Measurements from ENCODE around the gene ZBTB11. TPM values are rescaled to one million over a fixed set of nuclear protein-coding genes. Genes with fewer than 3 reads are reported as not detected.

The ZBTB11 gene
- total and polyA plus RNA-seq, 10 of the 15 experiments (the other 5 are each of a cell fraction or from before 2014, with no cell fraction given) = 3.5 to 25.7 (median 18.0) TPM

DNA sequence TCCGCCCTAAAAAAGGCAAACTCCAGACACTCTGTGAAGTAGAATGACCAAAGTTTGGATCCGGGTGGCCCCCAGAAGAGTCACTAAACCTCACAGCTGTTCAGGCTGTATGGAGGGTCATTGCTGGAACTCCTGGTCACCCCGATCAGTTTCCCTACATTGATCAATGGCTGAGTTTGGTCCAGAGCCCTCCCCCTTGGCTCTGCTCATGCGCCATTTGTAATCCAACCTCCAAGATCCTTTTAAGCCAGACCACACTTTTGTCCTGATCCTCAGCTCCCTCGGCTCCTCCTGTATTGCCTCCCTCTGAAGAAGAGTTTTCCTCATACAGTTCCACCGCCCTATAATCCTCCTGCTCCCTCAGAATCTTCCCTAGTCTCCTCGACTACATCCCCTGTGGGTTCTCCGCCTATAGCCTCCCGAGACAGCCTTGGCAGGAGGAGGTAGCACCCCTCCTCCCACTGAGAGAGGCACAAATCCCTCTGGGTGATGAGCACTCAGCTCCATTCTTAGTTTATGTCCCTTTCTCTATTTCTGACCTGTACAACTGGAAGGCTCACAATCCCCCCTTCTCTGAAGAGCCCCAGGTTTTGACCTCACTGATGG, 42.2 kb downstream of the ZBTB11 start:
- no TSS peak for BruUV-seq (replicated peaks)
- POLR2A ChIA-PET = no interaction called here
- Histone ChIP-seq H3K4me2 (ENCODE audit: control insufficient read depth, insufficient read depth) (no peak overlapping the region), H3K79me2 (ENCODE audit: control insufficient read depth, insufficient read depth, low read length) (no peaks in the 10 kb centered on the region), H4K20me1 (ENCODE audit: control insufficient read depth, insufficient read depth) (no peaks in the 10 kb centered on the region), H3K36me3 (ENCODE audit: control insufficient read depth in 2 of 2, insufficient read depth in 2 of 2, low read length in 1 of 2) (no peaks in the 10 kb centered on the region), H3K4me3 (no peak overlapping the region), H3K27me3 (replicated peaks in 1 of 2; ENCODE audit: control insufficient read depth in 2 of 2, insufficient read depth in 2 of 2, low read length in 1 of 2) (no peaks in the 10 kb centered on the region; a peak in 1 of 4 replicates), H3K9me3 (replicated peaks; ENCODE audit: control insufficient read depth, insufficient read depth, low read length) (no peaks in the 10 kb centered on the region), H3K4me1 (ENCODE audit: control insufficient read depth, insufficient read depth, low read length) (no peaks in the 10 kb centered on the region; the same call in 1 of the 2 replicates), H3K9ac (ENCODE audit: control insufficient read depth, insufficient read depth, low read length) (no peak overlapping the region), H3K27ac (ENCODE audit: control insufficient read depth, insufficient read depth) (no peak overlapping the region), H2AFZ (ENCODE audit: control insufficient read depth, low read depth, low read length) (no peak overlapping the region)
- SMC1A ChIA-PET (ENCODE audit: uncharacterized antibody, unreplicated experiment) = interaction anchor here (0.8 to 1.1 kb wide), 2 partner anchors 8 to 61 kb away, joined by 3 read pairs; partner anchors contain the start of gene PCNP
- 51% methylated on average over 9 of the region's 9 CpGs for WGBS (ENCODE audit: insufficient coverage, insufficient replicate concordance, low lambda C conversion rate, missing lambda C conversion rate)
- CTCF ChIA-PET = interaction anchor here (0.9 kb wide), 1 partner anchor 14 kb away, joined by 4 read pairs; no protein-coding TSS in a partner anchor
- DNase-seq (ENCODE audit: low read depth, low spot score) (no peak), ATAC-seq (no peak), FAIRE-seq (no peak)
- intact Hi-C loops (cut with micrococcal nuclease; ENCODE audit: unreplicated experiment) = no loop called here
- in situ Hi-C loops (cut with MboI) = loop anchor here (5.0 kb wide), 1 partner anchor 562 kb away; no protein-coding TSS in a partner anchor
- RAD21 ChIA-PET (ENCODE audit: unreplicated experiment) = interaction anchor here (1.3 kb wide), 1 partner anchor 61 kb away, joined by 3 read pairs; the partner anchor contains the start of gene PCNP
- no peak for TF ChIP-seq STAT1 (conservative IDR thresholded peaks at IDR 0.05)
- no peak for TF ChIP-seq BMI1 (IDR thresholded peaks at IDR 0.05; ENCODE audit: borderline replicate concordance)
- no peak for TF ChIP-seq HDAC2 (IDR thresholded peaks at IDR 0.05)
- TF ChIP-seq SUPT20H (IDR thresholded peaks at IDR 0.05; ENCODE audit: borderline replicate concordance, control insufficient read depth, low read depth, low read length) = no peak
- TF ChIP-seq PML (IDR thresholded peaks at IDR 0.05; ENCODE audit: low read length) = no peak
- TF ChIP-seq PAX8 (IDR thresholded peaks at IDR 0.05) = no peak
- no peak for TF ChIP-seq SMAD1 (IDR thresholded peaks at IDR 0.05; ENCODE audit: low read depth, partially characterized antibody)
- TF ChIP-seq EZH2 (IDR thresholded peaks at IDR 0.05; ENCODE audit: borderline replicate concordance, control insufficient read depth, low read depth, low read length) = no peak
- TF ChIP-seq RAD21 (IDR thresholded peaks at IDR 0.05; ENCODE audit: insufficient read depth, low read depth, low read length) = no peak
- TF ChIP-seq, protein P1, sequence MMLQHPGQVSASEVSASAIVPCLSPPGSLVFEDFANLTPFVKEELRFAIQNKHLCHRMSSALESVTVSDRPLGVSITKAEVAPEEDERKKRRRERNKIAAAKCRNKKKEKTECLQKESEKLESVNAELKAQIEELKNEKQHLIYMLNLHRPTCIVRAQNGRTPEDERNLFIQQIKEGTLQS (IDR thresholded peaks at IDR 0.05; ENCODE audit: borderline replicate concordance, extremely low read depth, low read depth, low read length) = no peak
- no peak for TF ChIP-seq BACH1 (IDR thresholded peaks at IDR 0.05; ENCODE audit: borderline replicate concordance)
- no peak for TF ChIP-seq TBL1XR1 (IDR thresholded peaks at IDR 0.05; ENCODE audit: low read depth, low read length)
